ENCODE results near the gene UBE3A.

Gene UBE3A

GRCh38 chr15:25438601-25439368, at the start of gene UBE3A:
Gene UBE3A, minus strand, starts transcription at chr15:25439024. Its CDS starts 29,917 bp downstream, at chr15:25409107.
- Histone ChIP-seq H3K27me3 (ENCODE audit: insufficient read depth, low read length) (no peaks in the 10 kb centered on the region), H3K36me3 (ENCODE audit: insufficient read depth, low read length) (0 out of 2 replicates have a peak, but pooled peaks cover 5% of the 10 kb centered on the region), H3K79me2 (ENCODE audit: control insufficient read depth, insufficient read depth, low read length, unreplicated experiment) (peaks cover 57% of the 10 kb centered on the region), H3K4me1 (ENCODE audit: control insufficient read depth, insufficient read depth, low read length, unreplicated experiment) (peaks cover 27% of the 10 kb centered on the region), H3K27ac (ENCODE audit: low read depth, low read length) (peak within 1 kb of the TSS; percentile 88), H2AFZ (ENCODE audit: low read length, unreplicated experiment) (peak within 1 kb of the TSS; percentile 100), H3K4me3 (ENCODE audit: low read depth, low read length) (peak within 1 kb of the TSS; percentile 100)

GRCh38 chr15:25487226-25487884, 48.5 kb upstream of the UBE3A start:
- H2AFZ ChIP-seq (ENCODE audit: low read length, unreplicated experiment), result no peak overlapping the region
- no peaks in the 10 kb centered on the region for H3K36me3 ChIP-seq (ENCODE audit: insufficient read depth, low read length)
- no peaks in the 10 kb centered on the region for H3K27me3 ChIP-seq (ENCODE audit: insufficient read depth, low read length)
- H3K4me1 ChIP-seq (ENCODE audit: control insufficient read depth, insufficient read depth, low read length, unreplicated experiment), result no peaks in the 10 kb centered on the region
- no peak overlapping the region for H3K27ac ChIP-seq (ENCODE audit: low read depth, low read length)
- H3K79me2 ChIP-seq (ENCODE audit: control insufficient read depth, insufficient read depth, low read length, unreplicated experiment), result no peaks in the 10 kb centered on the region
- no peak overlapping the region for H3K4me3 ChIP-seq (ENCODE audit: low read depth, low read length)

GRCh38 chr15:25486051-25486450, 47.2 kb upstream of the UBE3A start:
- H3K36me3 ChIP-seq (ENCODE audit: insufficient read depth, low read length), result no peaks in the 10 kb centered on the region
- H3K27me3 ChIP-seq (ENCODE audit: insufficient read depth, low read length), result no peaks in the 10 kb centered on the region
- H3K4me1 ChIP-seq (ENCODE audit: control insufficient read depth, insufficient read depth, low read length, unreplicated experiment), result no peaks in the 10 kb centered on the region
- H3K4me3 ChIP-seq (ENCODE audit: low read depth, low read length), result no peak overlapping the region
- no peak overlapping the region for H3K27ac ChIP-seq (ENCODE audit: low read depth, low read length)
- H3K79me2 ChIP-seq (ENCODE audit: control insufficient read depth, insufficient read depth, low read length, unreplicated experiment), result no peaks in the 10 kb centered on the region
- H2AFZ ChIP-seq (ENCODE audit: low read length, unreplicated experiment), result no peak overlapping the region

GRCh38 chr15:25481208-25481859, 42.5 kb upstream of the UBE3A start:
- Histone ChIP-seq H3K36me3 (ENCODE audit: insufficient read depth, low read length) (no peaks in the 10 kb centered on the region), H3K79me2 (ENCODE audit: control insufficient read depth, insufficient read depth, low read length, unreplicated experiment) (no peaks in the 10 kb centered on the region), H2AFZ (ENCODE audit: low read length, unreplicated experiment) (no peak overlapping the region), H3K4me1 (ENCODE audit: control insufficient read depth, insufficient read depth, low read length, unreplicated experiment) (no peaks in the 10 kb centered on the region), H3K4me3 (ENCODE audit: low read depth, low read length) (no peak overlapping the region), H3K27ac (ENCODE audit: low read depth, low read length) (no peak overlapping the region), H3K27me3 (ENCODE audit: insufficient read depth, low read length) (peaks cover 16% of the 10 kb centered on the region; the same call in 1 of the 2 replicates)

- Histone ChIP-seq H2AFZ (ENCODE audit: low read length, unreplicated experiment) (no peak overlapping the region), H3K4me3 (ENCODE audit: low read depth, low read length) (no peak overlapping the region), H3K79me2 (ENCODE audit: control insufficient read depth, insufficient read depth, low read length, unreplicated experiment) (no peaks in the 10 kb centered on the region), H3K27ac (ENCODE audit: low read depth, low read length) (no peak overlapping the region), H3K36me3 (ENCODE audit: insufficient read depth, low read length) (no peaks in the 10 kb centered on the region), H3K4me1 (ENCODE audit: control insufficient read depth, insufficient read depth, low read length, unreplicated experiment) (no peaks in the 10 kb centered on the region), H3K27me3 (ENCODE audit: insufficient read depth, low read length) (peaks cover 22% of the 10 kb centered on the region)
Measured at GRCh38 chr15:25478313-25478712, 39.5 kb upstream of the UBE3A start.

- H3K79me2 ChIP-seq (ENCODE audit: control insufficient read depth, insufficient read depth, low read length, unreplicated experiment), result no peaks in the 10 kb centered on the region
- no peak overlapping the region for H3K27ac ChIP-seq (ENCODE audit: low read depth, low read length)
- no peak overlapping the region for H2AFZ ChIP-seq (ENCODE audit: low read length, unreplicated experiment)
- H3K4me1 ChIP-seq (ENCODE audit: control insufficient read depth, insufficient read depth, low read length, unreplicated experiment), result no peaks in the 10 kb centered on the region
- H3K36me3 ChIP-seq (ENCODE audit: insufficient read depth, low read length), result no peaks in the 10 kb centered on the region
- no peak overlapping the region for H3K4me3 ChIP-seq (ENCODE audit: low read depth, low read length)
- peaks cover 26% of the 10 kb centered on the region for H3K27me3 ChIP-seq (ENCODE audit: insufficient read depth, low read length)
Measured at GRCh38 chr15:25477816-25478215, 39.0 kb upstream of the UBE3A start.

GRCh38 chr15:25474251-25474650, 35.4 kb upstream of the UBE3A start:
- Histone ChIP-seq H3K4me1 (ENCODE audit: control insufficient read depth, insufficient read depth, low read length, unreplicated experiment) (no peaks in the 10 kb centered on the region), H3K27me3 (ENCODE audit: insufficient read depth, low read length) (peaks cover 17% of the 10 kb centered on the region), H3K4me3 (ENCODE audit: low read depth, low read length) (no peak overlapping the region), H3K79me2 (ENCODE audit: control insufficient read depth, insufficient read depth, low read length, unreplicated experiment) (no peaks in the 10 kb centered on the region), H2AFZ (ENCODE audit: low read length, unreplicated experiment) (no peak overlapping the region), H3K36me3 (ENCODE audit: insufficient read depth, low read length) (no peaks in the 10 kb centered on the region), H3K27ac (ENCODE audit: low read depth, low read length) (no peak overlapping the region)

- H2AFZ ChIP-seq (ENCODE audit: low read length, unreplicated experiment), result no peak overlapping the region
- no peaks in the 10 kb centered on the region for H3K36me3 ChIP-seq (ENCODE audit: insufficient read depth, low read length)
- H3K79me2 ChIP-seq (ENCODE audit: control insufficient read depth, insufficient read depth, low read length, unreplicated experiment), result no peaks in the 10 kb centered on the region
- H3K27me3 ChIP-seq (ENCODE audit: insufficient read depth, low read length), result peaks cover 25% of the 10 kb centered on the region
- no peak overlapping the region for H3K27ac ChIP-seq (ENCODE audit: low read depth, low read length)
- H3K4me3 ChIP-seq (ENCODE audit: low read depth, low read length), result no peak overlapping the region
- peaks cover 4% of the 10 kb centered on the region for H3K4me1 ChIP-seq (ENCODE audit: control insufficient read depth, insufficient read depth, low read length, unreplicated experiment)
Measured at GRCh38 chr15:25470230-25470629, 31.4 kb upstream of the UBE3A start.

GRCh38 chr15:25469377-25469776, 30.6 kb upstream of the UBE3A start:
- Histone ChIP-seq H3K4me3 (ENCODE audit: low read depth, low read length) (no peak overlapping the region), H3K4me1 (ENCODE audit: control insufficient read depth, insufficient read depth, low read length, unreplicated experiment) (peaks cover 4% of the 10 kb centered on the region), H3K79me2 (ENCODE audit: control insufficient read depth, insufficient read depth, low read length, unreplicated experiment) (no peaks in the 10 kb centered on the region), H2AFZ (ENCODE audit: low read length, unreplicated experiment) (no peak overlapping the region), H3K27me3 (ENCODE audit: insufficient read depth, low read length) (peaks cover 31% of the 10 kb centered on the region), H3K27ac (ENCODE audit: low read depth, low read length) (no peak overlapping the region), H3K36me3 (ENCODE audit: insufficient read depth, low read length) (no peaks in the 10 kb centered on the region)

- Histone ChIP-seq H3K79me2 (ENCODE audit: control insufficient read depth, insufficient read depth, low read length, unreplicated experiment) (no peaks in the 10 kb centered on the region), H3K4me1 (ENCODE audit: control insufficient read depth, insufficient read depth, low read length, unreplicated experiment) (peaks cover 4% of the 10 kb centered on the region), H3K27me3 (ENCODE audit: insufficient read depth, low read length) (peaks cover 30% of the 10 kb centered on the region), H3K4me3 (ENCODE audit: low read depth, low read length) (no peak overlapping the region), H2AFZ (ENCODE audit: low read length, unreplicated experiment) (no peak overlapping the region), H3K27ac (ENCODE audit: low read depth, low read length) (no peak overlapping the region), H3K36me3 (ENCODE audit: insufficient read depth, low read length) (no peaks in the 10 kb centered on the region)
Measured at GRCh38 chr15:25468611-25469010, 29.8 kb upstream of the UBE3A start.

Measured in ACC112 (cell line).